SK-N-SH (cell line): ENCODE results near the gene CD200R1.

ENCODE experiments used
- EP300 ChIP-seq, 2 experiments: IDR thresholded peaks; 2 replicates each; pipeline versions ENCODE4 v1.4.0 to v1.6.1; 2012; ENCODE audit warnings: borderline replicate concordance in 1 of 2, low read depth in 1 of 2, low read length in 1 of 2
- EZH2phosphoT487 ChIP-seq: fragments of 200-600 bp; sonication (generic); IDR thresholded peaks from 2 replicates; pipeline ENCODE4 v1.6.1; 2017; ENCODE audit warnings: low read depth, mixed run types, mild to moderate bottlenecking, antibody characterized with exemption, moderate library complexity, borderline replicate concordance
- GABPA ChIP-seq: IDR thresholded peaks from 2 replicates; pipeline ENCODE4 v1.4.0; 2012; ENCODE audit warnings: low read depth, mild to moderate bottlenecking
- POLR2AphosphoS5 ChIP-seq: IDR thresholded peaks from 2 replicates; pipeline ENCODE4 v1.6.1; 2012; ENCODE audit warnings: low read depth, low read length
- SMC3 ChIP-seq: IDR thresholded peaks from 2 replicates; pipeline ENCODE4 v1.6.1; 2012; ENCODE audit warnings: low read depth, low read length, improper control_type of control experiment
- TAF1 ChIP-seq: IDR thresholded peaks from 2 replicates; pipeline ENCODE4 v1.6.1; 2012; ENCODE audit warnings: low read depth, mild to moderate bottlenecking, low read length, moderate library complexity, borderline replicate concordance
- TEAD4 ChIP-seq: IDR thresholded peaks from 2 replicates; pipeline ENCODE4 v1.4.0; 2012; ENCODE audit warnings: mild to moderate bottlenecking, borderline replicate concordance; ENCODE audit not compliant: insufficient read depth
- YY1 ChIP-seq: IDR thresholded peaks from 2 replicates; pipeline ENCODE4 v1.4.0; 2012; ENCODE audit warnings: low read depth, mild to moderate bottlenecking
- TF ChIP-seq, protein P1 (sequence below): IDR thresholded peaks from 2 replicates; pipeline ENCODE4 v1.6.1; 2012; ENCODE audit warnings: mild to moderate bottlenecking, low read depth, low read length, moderate library complexity
- TF ChIP-seq, protein P2 (sequence below): fragments of 200-600 bp; sonication (generic); IDR thresholded peaks from 2 replicates; pipeline ENCODE4 v1.6.1; 2017; ENCODE audit warnings: antibody characterized with exemption, mild to moderate bottlenecking, moderate library complexity
- TF ChIP-seq, protein P3 (sequence below): IDR thresholded peaks from 2 replicates; pipeline ENCODE4 v1.4.0; 2012; ENCODE audit warnings: low read depth, borderline replicate concordance
- TF ChIP-seq, protein P4 (sequence below): IDR thresholded peaks from 2 replicates; pipeline ENCODE4 v1.4.0; 2012; ENCODE audit warnings: low read depth

DNA sequence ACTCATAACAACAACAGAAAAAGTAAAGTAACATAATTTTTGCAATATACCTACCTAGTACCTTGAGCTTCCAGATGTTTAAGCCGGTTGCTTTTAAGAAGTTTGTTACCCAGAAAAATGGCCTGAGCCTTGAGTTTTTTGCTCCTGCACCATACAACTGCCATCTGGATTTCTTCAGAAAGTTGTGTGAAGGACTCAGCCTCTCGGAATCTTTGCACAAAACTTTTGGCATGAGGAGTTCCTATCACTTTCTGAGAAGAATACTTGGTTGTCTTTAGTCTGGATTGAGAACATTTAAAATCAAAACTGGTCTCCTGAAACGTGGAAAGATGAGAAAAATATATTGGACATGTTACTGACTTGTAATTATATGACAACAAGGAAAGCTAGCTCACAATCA is 33.2 kb upstream of the CD200R1 start:
- TF ChIP-seq, protein P1, sequence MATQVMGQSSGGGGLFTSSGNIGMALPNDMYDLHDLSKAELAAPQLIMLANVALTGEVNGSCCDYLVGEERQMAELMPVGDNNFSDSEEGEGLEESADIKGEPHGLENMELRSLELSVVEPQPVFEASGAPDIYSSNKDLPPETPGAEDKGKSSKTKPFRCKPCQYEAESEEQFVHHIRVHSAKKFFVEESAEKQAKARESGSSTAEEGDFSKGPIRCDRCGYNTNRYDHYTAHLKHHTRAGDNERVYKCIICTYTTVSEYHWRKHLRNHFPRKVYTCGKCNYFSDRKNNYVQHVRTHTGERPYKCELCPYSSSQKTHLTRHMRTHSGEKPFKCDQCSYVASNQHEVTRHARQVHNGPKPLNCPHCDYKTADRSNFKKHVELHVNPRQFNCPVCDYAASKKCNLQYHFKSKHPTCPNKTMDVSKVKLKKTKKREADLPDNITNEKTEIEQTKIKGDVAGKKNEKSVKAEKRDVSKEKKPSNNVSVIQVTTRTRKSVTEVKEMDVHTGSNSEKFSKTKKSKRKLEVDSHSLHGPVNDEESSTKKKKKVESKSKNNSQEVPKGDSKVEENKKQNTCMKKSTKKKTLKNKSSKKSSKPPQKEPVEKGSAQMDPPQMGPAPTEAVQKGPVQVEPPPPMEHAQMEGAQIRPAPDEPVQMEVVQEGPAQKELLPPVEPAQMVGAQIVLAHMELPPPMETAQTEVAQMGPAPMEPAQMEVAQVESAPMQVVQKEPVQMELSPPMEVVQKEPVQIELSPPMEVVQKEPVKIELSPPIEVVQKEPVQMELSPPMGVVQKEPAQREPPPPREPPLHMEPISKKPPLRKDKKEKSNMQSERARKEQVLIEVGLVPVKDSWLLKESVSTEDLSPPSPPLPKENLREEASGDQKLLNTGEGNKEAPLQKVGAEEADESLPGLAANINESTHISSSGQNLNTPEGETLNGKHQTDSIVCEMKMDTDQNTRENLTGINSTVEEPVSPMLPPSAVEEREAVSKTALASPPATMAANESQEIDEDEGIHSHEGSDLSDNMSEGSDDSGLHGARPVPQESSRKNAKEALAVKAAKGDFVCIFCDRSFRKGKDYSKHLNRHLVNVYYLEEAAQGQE = no peak
- TF ChIP-seq, protein P2, sequence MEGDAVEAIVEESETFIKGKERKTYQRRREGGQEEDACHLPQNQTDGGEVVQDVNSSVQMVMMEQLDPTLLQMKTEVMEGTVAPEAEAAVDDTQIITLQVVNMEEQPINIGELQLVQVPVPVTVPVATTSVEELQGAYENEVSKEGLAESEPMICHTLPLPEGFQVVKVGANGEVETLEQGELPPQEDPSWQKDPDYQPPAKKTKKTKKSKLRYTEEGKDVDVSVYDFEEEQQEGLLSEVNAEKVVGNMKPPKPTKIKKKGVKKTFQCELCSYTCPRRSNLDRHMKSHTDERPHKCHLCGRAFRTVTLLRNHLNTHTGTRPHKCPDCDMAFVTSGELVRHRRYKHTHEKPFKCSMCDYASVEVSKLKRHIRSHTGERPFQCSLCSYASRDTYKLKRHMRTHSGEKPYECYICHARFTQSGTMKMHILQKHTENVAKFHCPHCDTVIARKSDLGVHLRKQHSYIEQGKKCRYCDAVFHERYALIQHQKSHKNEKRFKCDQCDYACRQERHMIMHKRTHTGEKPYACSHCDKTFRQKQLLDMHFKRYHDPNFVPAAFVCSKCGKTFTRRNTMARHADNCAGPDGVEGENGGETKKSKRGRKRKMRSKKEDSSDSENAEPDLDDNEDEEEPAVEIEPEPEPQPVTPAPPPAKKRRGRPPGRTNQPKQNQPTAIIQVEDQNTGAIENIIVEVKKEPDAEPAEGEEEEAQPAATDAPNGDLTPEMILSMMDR = no peak
- no peak for TF ChIP-seq EZH2phosphoT487
- no peak for TF ChIP-seq POLR2AphosphoS5
- no peak for TF ChIP-seq SMC3
- no peak for TF ChIP-seq TAF1
- TF ChIP-seq TEAD4 = no peak
- TF ChIP-seq, protein P3, sequence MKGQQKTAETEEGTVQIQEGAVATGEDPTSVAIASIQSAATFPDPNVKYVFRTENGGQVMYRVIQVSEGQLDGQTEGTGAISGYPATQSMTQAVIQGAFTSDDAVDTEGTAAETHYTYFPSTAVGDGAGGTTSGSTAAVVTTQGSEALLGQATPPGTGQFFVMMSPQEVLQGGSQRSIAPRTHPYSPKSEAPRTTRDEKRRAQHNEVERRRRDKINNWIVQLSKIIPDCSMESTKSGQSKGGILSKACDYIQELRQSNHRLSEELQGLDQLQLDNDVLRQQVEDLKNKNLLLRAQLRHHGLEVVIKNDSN = no peak
- TF ChIP-seq EP300 (IDR thresholded peaks at IDR 0.05; ENCODE audit: borderline replicate concordance in 1 of 2, low read depth in 1 of 2, low read length in 1 of 2) = no peak
- TF ChIP-seq, protein P4, sequence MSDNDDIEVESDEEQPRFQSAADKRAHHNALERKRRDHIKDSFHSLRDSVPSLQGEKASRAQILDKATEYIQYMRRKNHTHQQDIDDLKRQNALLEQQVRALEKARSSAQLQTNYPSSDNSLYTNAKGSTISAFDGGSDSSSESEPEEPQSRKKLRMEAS = no peak
- TF ChIP-seq GABPA = no peak
- no peak for TF ChIP-seq YY1
